ENCODE data around the gene CRISP3. TPM values are rescaled to one million over a fixed set of nuclear protein-coding genes. Genes with fewer than 3 reads are reported as not detected.
"Not testable (repeated sequence)": the region's sequence is repeated elsewhere in the genome, so short reads cannot be mapped to it uniquely, and the experiment has no call there.

Gene CRISP3
- total RNA-seq (2014; rRNA removed; shearing (Covaris generic); ENCODE audit: low replicate concordance): not detected in 2 replicates

DNA sequence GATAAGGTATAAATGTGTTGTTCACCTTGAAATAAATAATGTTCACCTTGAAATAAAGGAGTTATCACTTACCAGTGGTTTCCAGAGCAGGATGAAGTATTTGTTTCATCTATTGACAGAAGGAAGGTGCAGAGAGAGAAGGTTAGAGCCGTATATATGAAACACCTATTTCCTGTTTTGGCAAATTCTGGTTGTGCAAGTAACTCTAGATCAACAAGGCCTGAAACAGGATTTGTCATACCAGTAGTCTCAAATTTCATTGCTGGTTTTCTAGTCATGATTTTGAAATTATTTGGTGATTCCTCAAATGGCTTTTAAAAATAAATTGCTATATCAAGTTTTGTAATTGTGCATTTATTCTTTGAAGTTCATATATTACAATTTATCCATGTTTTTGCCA is at the start of gene CRISP3:
TSS of gene CRISP3 (minus strand) at position 130 of the 400 bp plus-strand sequence. CDS start at position 109, 21 bp downstream.
- no peak for DNase-seq
- Histone ChIP-seq H3K4me3 (no peak within 1 kb of the TSS), H3K36me3 (no peaks in the 10 kb centered on the region)

GRCh38 chr6:49790341-49790740 is 46.2 kb upstream of the CRISP3 start:
- Histone ChIP-seq H3K4me3 (no peak overlapping the region), H3K36me3 (no peaks in the 10 kb centered on the region), H3K9me3 (no peaks in the 10 kb centered on the region), H3K27me3 (no peaks in the 10 kb centered on the region)
- DNase-seq: no peak

More for the DNA sequence above, at the start of gene CRISP3:
- Histone ChIP-seq H3K27me3 (no peaks in the 10 kb centered on the region), H3K9me3 (no peaks in the 10 kb centered on the region)

DNA sequence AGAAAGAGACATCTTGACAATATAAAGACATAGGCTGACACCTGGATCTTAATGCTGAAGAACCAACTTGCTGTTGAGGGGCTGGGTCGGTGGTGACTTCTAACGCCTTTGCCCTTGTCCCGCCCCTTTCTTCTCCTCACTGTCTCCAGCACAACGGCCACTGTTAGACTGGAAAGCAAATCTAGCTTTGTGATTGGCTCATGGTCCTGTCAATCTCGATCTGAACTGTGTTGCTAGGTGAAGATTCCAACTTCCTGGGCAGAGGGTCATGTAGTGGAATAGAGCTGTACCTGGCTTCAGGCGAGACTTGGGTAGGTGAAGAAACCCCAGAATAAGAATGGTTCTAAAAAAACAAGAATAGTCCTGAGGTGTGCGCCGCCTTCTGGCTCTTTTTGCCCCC is 43.0 kb upstream of the CRISP3 start, which contains the start of gene PGK2:
TSS of gene PGK2 (minus strand) at position 110 of the 400 bp plus-strand sequence. CDS start at position 12, 98 bp downstream.
- no peaks in the 10 kb centered on the region for H3K27me3 ChIP-seq
- no peaks in the 10 kb centered on the region for H3K9me3 ChIP-seq
- DNase-seq: peak; percentile 19
- H3K4me3 ChIP-seq: no peak within 1 kb of the TSS
- H3K36me3 ChIP-seq: no peaks in the 10 kb centered on the region

GRCh38 chr6:49784272-49784671 is 40.1 kb upstream of the CRISP3 start:
- H3K36me3 ChIP-seq: no peaks in the 10 kb centered on the region
- no peaks in the 10 kb centered on the region for H3K9me3 ChIP-seq

DNA sequence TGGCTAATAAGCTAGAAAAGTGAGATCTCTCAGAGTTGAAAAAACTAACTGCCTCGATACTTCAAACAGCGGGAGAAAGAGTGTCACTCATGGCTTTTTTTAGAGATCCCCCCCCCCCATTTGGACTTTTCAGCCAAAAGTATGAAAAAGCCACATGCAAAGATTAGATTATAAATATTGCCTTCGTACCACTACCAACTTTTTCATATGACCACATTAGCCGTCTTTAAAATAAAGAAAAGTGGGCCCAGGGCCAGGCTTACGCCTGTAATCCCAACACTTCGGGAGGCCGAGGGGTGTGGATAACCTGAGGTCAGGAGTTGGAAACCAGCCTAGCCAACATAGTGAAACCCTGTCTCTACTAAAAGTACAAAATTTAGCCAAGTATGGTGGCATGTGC is 38.5 kb upstream of the CRISP3 start:
- no peak for DNase-seq
- Histone ChIP-seq H3K4me3 (no peak overlapping the region), H3K36me3 (no peaks in the 10 kb centered on the region), H3K9me3 (no peaks in the 10 kb centered on the region), H3K27me3 (no peaks in the 10 kb centered on the region)

More at GRCh38 chr6:49784272-49784671, 40.1 kb upstream of the CRISP3 start:
- H3K4me3 ChIP-seq: no peak overlapping the region
- no peak for DNase-seq
- no peaks in the 10 kb centered on the region for H3K27me3 ChIP-seq

DNA sequence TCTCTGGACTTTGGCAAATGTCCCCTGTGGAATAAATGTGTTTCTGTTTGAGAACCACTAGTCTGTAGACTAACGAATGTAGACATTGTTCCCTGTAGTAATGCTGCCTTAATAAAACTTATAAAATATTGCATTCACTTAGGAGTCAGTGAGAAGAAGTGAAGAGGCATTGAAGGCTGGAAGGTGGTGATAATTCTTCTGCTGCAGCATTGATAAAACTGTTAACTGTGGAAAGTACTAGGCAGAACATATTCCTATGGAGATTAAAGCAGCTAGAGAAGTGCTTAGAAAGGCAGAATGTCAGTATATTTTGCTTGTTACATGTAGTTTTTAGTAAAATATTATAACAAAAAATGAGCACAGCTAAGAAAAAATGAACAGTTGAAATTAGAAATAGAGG is 38.1 kb upstream of the CRISP3 start:
- Histone ChIP-seq H3K27me3 (no peaks in the 10 kb centered on the region), H3K9me3 (no peaks in the 10 kb centered on the region), H3K4me3 (no peak overlapping the region), H3K36me3 (no peaks in the 10 kb centered on the region)
- DNase-seq: no peak

DNA sequence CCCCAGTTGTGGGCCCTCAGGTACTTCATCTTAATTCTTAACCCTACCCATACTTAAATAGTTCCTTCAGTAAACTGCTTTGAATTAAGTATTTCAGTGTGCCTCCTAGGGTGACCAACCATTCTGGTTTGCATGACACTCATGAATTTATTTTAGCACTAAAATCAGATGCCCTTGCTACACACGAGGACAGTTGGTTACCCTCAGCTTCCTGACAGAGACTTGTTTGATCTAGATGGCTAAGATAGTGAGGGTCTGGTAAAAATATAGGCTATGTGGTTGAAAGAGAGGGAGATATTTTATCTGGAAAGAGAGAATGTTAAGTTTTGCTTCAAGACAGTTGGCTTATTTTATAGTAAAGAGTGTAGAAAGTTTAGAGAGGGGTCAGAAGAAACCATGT is 32.3 kb upstream of the CRISP3 start:
- Histone ChIP-seq H3K27me3 (no peaks in the 10 kb centered on the region), H3K4me3 (no peak overlapping the region), H3K9me3 (no peaks in the 10 kb centered on the region), H3K36me3 (no peaks in the 10 kb centered on the region)
- DNase-seq: no peak

GRCh38 chr6:49775043-49775442 is 30.9 kb upstream of the CRISP3 start:
- H3K27me3 ChIP-seq: no peaks in the 10 kb centered on the region
- no peaks in the 10 kb centered on the region for H3K36me3 ChIP-seq
- no peak overlapping the region for H3K4me3 ChIP-seq
- H3K9me3 ChIP-seq: no peaks in the 10 kb centered on the region
- no peak for DNase-seq

DNA sequence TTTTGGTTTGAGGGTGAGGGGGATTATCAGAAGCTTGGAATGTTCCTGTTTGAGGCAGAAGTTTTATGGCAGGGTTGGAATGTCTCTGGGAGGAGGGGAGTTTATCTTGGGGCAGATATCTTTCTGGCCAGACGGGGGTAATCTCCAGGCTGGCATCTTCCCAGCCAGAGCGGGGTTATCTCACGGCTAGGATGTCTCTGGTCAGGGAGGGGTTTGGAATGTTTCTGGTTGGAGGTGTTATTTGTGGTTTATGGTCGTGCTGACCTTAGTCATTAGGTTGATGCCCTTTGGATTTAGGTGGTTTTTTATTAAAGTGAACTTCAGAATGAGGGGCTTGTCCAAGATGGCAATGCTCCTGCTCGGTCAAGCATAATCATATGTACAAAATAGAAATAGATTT is 28.1 kb upstream of the CRISP3 start:
- DNase-seq: no peak
- Histone ChIP-seq H3K27me3 (0 out of 2 replicates have a peak, but pooled peaks cover 2% of the 10 kb centered on the region), H3K36me3 (no peaks in the 10 kb centered on the region), H3K9me3 (no peaks in the 10 kb centered on the region), H3K4me3 (no peak overlapping the region)

GRCh38 chr6:49766762-49767161 is 22.6 kb upstream of the CRISP3 start:
- Histone ChIP-seq H3K4me3 (no peak overlapping the region), H3K36me3 (no peaks in the 10 kb centered on the region), H3K9me3 (no peaks in the 10 kb centered on the region), H3K27me3 (0 out of 2 replicates have a peak, but pooled peaks cover 2% of the 10 kb centered on the region)
- no peak for DNase-seq

DNA sequence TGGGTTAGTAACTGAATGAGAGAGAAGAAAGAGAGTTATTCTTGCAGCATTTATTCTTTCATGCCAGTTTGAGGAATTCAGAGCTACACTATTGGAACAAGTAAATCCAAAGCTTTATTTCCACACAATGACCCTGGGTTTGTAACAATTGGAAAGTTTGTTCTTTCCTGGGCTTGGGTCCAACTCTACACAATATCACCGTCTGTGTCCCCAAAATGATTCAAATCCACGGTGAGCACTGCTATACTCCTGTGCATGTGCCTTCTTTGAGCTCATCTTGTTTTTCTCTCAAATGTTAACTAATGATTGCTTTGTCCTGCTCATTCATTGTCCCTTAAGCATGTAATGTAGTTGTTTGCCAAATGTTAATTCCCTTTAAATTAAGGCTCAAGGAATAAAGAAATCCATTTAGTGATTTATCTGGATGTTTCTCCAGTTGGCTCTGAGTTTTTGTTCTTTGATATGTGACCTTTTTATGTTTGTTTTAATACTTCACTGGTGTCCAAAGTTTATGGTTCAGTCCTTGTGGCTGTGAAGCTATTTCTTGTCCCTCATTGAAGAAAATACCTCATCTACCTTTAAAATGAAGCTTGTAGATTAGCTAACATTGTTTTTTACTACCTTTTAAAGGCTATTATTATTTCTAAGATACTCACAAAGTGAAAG is 20.5 kb upstream of the CRISP3 start:
- Histone ChIP-seq H3K27me3 (0 out of 2 replicates have a peak, but pooled peaks cover 2% of the 10 kb centered on the region), H3K36me3 (no peaks in the 10 kb centered on the region), H3K9me3 (no peaks in the 10 kb centered on the region), H3K4me3 (no peak overlapping the region)
- no peak for DNase-seq

GRCh38 chr6:49743429-49743828 is 759 bp downstream of the CRISP3 start:
- Histone ChIP-seq H3K4me3 (no peak overlapping the region), H3K9me3 (no peaks in the 10 kb centered on the region), H3K36me3 (no peaks in the 10 kb centered on the region), H3K27me3 (no peaks in the 10 kb centered on the region)
- DNase-seq: no peak

DNA sequence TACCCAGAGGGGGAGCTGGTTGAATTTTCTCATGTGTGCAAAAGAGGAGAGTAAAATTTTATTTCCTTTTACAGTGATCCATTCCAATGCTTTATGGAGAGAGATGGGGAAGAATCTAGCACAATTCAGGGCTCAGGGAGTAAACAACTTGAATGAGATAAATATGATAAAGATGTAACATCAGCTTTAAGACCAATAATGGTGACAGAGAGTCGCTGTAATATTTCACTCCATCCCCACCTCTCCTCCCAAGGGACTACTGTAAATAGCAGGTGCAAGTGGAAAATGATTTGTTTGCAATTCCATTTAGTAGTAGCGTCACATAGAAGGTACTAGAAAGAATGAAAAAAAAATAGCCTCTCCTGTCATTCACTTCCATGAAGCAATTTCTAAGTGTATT is 4.8 kb downstream of the CRISP3 start:
- no peak overlapping the region for H3K4me3 ChIP-seq
- H3K9me3 ChIP-seq: no peaks in the 10 kb centered on the region
- no peak for DNase-seq
- no peaks in the 10 kb centered on the region for H3K27me3 ChIP-seq
- H3K36me3 ChIP-seq: no peaks in the 10 kb centered on the region

DNA sequence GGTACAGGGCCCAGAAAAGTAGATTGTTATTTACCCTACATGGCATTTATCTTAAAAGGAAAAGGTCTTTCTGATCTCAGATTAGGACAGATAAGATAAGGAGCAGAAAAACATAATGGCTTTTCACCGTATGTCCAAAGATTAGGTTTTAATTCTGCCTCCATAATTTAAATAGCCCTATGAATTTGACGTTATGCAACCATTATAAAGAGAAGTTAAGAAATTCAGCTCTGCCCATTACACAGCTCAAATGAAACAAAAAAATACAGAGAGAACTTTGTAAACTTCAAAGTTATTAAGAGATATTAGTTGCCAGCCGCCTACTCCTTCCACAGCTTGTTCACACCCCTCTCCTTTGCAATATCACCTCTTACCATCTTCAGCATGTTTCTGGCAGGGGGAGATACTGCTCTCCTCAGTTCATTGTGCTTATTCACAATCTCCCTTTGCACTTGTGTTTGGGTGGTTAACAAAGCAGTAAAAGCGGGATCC is 8.1 kb downstream of the CRISP3 start:
- DNase-seq: no peak
- no peaks in the 10 kb centered on the region for H3K9me3 ChIP-seq
- no peak overlapping the region for H3K4me3 ChIP-seq
- no peaks in the 10 kb centered on the region for H3K36me3 ChIP-seq
- H3K27me3 ChIP-seq: no peaks in the 10 kb centered on the region

DNA sequence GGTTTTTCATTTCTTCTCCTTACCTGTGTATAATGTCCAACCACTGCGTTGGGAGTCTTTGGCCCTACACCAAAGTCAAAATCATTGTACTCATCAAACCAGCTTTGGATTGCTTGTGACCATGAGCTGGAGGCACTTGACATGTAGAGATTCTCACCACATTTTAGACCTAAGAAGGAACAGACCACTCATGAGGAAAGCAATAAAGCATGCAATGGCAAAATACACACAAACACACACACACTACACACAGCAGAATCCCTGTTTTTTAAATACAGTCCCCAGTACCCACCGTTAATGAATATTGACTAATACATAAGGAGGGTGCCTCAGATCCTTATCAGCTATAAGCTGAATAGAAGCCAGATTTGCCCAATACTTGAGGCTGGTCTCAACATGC is 10.5 kb downstream of the CRISP3 start:
- Histone ChIP-seq H3K36me3 (no peaks in the 10 kb centered on the region), H3K27me3 (no peaks in the 10 kb centered on the region), H3K4me3 (no peak overlapping the region), H3K9me3 (no peaks in the 10 kb centered on the region)
- DNase-seq: no peak

- Histone ChIP-seq H3K9me3 (no peaks in the 10 kb centered on the region), H3K27me3 (no peaks in the 10 kb centered on the region), H3K36me3 (no peaks in the 10 kb centered on the region), H3K4me3 (no peak overlapping the region)
- no peak for DNase-seq
These were observed 11.4 kb downstream of the CRISP3 start for GRCh38 chr6:49732781-49733180.

GRCh38 chr6:49730251-49730650 is 13.9 kb downstream of the CRISP3 start:
- no peaks in the 10 kb centered on the region for H3K36me3 ChIP-seq
- H3K9me3 ChIP-seq: no peaks in the 10 kb centered on the region
- DNase-seq: no peak
- H3K4me3 ChIP-seq: no peak overlapping the region
- no peaks in the 10 kb centered on the region for H3K27me3 ChIP-seq

DNA sequence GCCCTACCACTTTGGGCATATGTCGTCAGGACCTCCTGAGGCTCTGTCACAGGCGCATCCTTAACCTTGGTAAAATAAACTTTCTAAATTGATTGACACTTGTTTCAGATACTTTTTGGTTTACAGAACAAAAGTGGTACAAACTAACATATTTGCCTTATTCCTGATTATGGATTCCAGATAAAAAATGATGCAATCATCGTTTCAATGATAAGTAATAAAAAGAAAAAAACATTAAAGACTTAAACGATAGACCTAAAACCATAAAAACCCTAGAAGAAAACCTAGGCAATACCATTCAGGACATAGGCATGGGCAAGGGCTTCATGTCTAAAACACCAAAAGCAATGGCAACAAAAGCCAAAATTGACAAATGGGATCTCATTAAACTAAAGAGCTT is 20.3 kb downstream of the CRISP3 start:
- not testable (repeated sequence) for H3K36me3 ChIP-seq, H3K27me3 ChIP-seq, H3K9me3 ChIP-seq, H3K4me3 ChIP-seq, DNase-seq

All from MG63 (cell line).